RWPE1 (cell line): Measurements from ENCODE around the gene TBC1D22A.
A peak's percentile ranks its signal among the peaks of the same experiment; 100 is the strongest.

Experiments used
- CTCF ChIA-PET: fragments of 350-600 bp; sonication (Branson Sonifier 250); formaldehyde crosslinking; extraction: SDS; loops from one replicate; lab custom pipeline; 2021; lab: Yijun Ruan, JAX
- POLR2A ChIA-PET: fragments of 400-600 bp; formaldehyde crosslinking; extraction: SDS; loops from one replicate; lab custom pipeline; 2020; ENCODE audit warnings: antibody characterized with exemption; ENCODE audit not compliant: low non-redundant PET; lab: Yijun Ruan, JAX
- DNase-seq: peaks from one replicate; pipeline ENCODE4 v3.0.0; 2012; ENCODE audit warnings: low spot score
- H3K27ac ChIP-seq: fragments of 450-650 bp; 2 replicates; pipeline ENCODE4 v1.5.1; 2017
- TF ChIP-seq, protein P1 (sequence below): fragments of 450-650 bp; conservative IDR thresholded peaks from 2 replicates; pipeline ENCODE4 v1.5.1; 2017; ENCODE audit warnings: low read depth, mild to moderate bottlenecking

Gene TBC1D22A

DNA sequence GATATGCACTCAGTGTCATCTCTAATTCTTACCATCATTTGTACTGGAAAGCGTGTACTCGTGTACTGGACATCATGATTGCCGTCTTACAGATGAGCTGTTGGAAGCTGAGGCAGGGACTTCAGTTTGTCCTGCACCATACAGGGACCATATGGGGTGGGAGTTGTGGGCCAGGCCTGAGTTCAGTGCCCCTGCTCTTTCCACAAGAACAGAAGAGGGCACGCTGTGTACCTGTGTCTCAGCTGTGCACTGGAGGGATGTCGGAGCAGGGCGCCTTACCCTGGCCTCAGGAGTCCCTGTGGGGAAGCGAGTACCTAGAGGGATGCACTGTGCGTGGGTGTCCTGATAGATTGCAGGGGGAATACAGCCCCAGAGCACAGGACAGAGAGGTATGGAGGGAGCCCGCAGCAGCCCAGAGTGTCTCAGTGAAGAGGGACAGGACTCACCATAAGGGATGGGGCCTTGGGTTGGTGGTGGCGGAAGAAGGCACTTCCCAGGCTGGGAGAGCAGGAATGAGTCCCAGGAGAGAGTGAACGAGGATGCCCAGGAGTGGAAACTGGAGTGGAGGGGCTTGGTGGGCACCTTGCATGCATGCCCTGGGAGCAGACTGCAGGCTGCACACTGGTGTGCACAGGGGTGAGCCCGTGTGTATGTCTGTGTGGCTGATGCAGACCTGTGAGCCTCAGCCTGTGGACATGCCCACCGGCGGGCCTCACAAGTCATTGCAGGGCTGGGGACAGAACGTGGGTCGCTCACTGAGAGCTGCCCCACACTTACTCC lies 329.7 kb downstream of the TBC1D22A start:
- CTCF ChIA-PET, result no interaction called here
- DNase-seq, result no peak
- TF ChIP-seq, protein P1, sequence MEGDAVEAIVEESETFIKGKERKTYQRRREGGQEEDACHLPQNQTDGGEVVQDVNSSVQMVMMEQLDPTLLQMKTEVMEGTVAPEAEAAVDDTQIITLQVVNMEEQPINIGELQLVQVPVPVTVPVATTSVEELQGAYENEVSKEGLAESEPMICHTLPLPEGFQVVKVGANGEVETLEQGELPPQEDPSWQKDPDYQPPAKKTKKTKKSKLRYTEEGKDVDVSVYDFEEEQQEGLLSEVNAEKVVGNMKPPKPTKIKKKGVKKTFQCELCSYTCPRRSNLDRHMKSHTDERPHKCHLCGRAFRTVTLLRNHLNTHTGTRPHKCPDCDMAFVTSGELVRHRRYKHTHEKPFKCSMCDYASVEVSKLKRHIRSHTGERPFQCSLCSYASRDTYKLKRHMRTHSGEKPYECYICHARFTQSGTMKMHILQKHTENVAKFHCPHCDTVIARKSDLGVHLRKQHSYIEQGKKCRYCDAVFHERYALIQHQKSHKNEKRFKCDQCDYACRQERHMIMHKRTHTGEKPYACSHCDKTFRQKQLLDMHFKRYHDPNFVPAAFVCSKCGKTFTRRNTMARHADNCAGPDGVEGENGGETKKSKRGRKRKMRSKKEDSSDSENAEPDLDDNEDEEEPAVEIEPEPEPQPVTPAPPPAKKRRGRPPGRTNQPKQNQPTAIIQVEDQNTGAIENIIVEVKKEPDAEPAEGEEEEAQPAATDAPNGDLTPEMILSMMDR, result no peak
- POLR2A ChIA-PET, result no interaction called here
- no peak overlapping the region for H3K27ac ChIP-seq

DNA sequence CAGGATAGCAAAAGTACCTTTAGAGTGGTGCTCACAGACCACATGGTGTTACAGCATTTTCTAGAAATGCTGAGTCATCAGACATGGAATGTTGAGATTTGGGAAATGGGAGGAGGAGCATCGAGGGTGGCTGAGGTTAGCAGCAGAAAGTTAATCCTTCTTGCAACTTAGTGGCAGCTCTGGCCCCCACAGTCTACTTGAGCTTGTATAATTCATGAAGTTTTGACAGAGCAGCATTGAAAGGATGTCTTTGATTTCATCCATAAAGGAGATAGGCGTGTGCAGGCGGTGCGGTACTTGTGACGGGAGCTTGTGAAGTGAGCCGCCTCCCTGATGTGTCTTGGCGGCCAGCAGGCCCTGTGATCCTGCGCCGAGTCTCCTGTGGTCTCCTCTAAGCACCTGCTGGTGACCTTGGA lies 330.5 kb downstream of the TBC1D22A start:
- H3K27ac ChIP-seq, result no peak overlapping the region
- TF ChIP-seq, protein P1, result no peak
- ChIA-PET POLR2A (no interaction called here), CTCF (interaction anchor here (1.0 kb wide), 1 partner anchor 22 kb away, joined by 3 read pairs; no protein-coding TSS in a partner anchor)
- no peak for DNase-seq

DNA sequence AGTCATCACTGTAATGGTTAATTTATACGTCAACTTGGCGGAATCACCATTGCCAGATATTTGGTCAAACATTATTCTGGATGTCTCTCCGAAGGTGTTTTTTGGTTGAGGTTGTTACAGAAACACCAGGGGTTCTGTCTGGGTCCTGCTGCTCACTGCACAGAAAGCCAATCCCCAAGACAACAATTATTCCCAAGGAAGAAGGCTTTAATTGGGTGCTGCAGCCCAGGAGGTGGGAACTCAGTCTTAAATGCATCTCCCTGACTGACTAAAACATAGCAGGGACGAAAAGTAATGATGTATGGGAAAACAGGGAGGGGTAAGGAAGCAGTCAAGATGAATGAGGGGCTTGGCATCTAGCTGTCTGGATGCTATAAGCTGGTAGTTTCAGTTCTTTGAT lies 331.3 kb downstream of the TBC1D22A start:
- no peak overlapping the region for H3K27ac ChIP-seq

DNA sequence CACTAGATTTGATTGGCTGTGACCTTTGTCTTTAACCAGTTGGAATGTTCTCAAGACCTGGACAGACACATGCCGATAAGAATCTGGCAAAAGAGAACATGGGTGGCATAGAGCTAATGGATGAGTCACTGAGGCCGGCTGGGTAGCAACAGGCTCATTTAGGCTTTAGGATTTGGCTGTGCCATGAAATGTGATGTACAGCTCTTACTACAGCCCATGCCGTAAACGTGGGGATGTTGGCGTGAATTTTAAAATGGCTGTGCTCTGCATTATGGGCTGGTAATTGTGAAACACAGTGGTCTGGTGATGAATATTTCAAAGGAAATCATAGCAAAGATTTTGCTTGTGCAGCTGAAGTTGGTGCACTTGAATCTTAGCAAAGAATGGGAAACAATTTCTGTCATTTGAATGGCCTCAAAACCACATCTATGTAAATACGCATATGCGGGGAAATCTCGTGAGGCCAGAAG lies 332.4 kb downstream of the TBC1D22A start:
- ChIA-PET POLR2A (no interaction called here), CTCF (no interaction called here)

More for the DNA sequence above, 331.3 kb downstream of the TBC1D22A start:
- TF ChIP-seq, protein P1, result no peak
- ChIA-PET CTCF (interaction anchor here (1.0 kb wide), 1 partner anchor 23 kb away, joined by 3 read pairs; no protein-coding TSS in a partner anchor), POLR2A (no interaction called here)
- DNase-seq, result no peak

DNA sequence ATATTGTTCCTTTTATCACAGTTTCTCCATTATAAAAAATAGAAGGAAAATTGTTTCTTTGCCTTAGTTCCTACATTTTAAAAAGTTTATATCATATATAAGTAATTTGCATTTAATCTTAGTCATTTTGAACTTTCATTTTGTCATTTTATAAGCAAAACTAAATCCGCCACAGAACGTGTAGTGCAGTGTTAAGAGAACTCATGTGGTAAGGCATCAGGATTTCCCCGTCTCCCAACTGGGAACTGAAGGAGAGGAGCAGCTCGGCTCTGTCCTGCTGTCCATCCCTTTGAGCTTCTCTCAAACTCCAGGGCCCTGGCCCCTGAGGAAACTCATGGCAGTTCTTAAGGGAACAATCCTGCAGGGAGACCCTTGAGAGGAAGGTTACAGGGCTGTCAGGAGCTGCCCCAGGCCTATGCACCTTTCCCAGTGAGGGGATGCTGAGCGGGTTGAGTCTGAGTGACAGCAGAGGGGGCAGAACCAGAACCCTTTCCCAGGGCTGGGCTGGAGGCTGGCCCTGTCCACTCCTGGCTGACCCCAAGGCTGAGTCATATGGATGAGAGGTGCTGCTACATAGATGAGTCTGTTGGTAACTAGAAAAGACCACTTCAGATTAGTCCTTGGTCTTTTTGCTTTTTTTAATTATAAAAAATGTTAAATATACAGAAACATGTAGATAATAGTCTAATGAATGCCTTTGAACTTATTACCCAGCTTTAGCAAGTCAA lies 333.1 kb downstream of the TBC1D22A start:
- ChIA-PET CTCF (no interaction called here), POLR2A (no interaction called here)
- no peak overlapping the region for H3K27ac ChIP-seq
- TF ChIP-seq, protein P1, result no peak
- no peak for DNase-seq

More for the DNA sequence above, 332.4 kb downstream of the TBC1D22A start:
- DNase-seq, result peak; percentile 44
- H3K27ac ChIP-seq, result no peak overlapping the region
- TF ChIP-seq, protein P1, result no peak

DNA sequence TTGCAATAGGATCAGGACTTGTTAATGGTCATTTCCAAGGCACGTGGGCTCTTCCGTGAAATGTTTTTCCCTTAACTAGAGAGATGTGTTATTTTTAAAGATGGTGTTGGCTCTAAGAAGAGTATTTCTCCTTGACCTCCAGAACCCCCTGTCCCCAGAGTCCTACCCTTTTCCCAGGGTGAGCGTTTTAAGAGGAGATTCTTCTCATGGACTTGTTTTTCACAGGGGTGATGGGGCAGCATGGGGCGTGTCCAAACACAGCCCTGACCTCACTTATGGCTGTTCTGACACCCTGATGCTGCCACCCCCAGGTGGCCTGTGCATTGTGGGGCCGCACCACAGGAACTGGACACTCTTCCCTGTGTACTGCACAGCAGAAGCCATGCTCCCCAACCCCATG lies 335.7 kb downstream of the TBC1D22A start:
- ChIA-PET POLR2A (no interaction called here), CTCF (no interaction called here)
- DNase-seq, result no peak
- H3K27ac ChIP-seq, result no peak overlapping the region
- TF ChIP-seq, protein P1, result no peak
